NCI-H69 (cell line): ENCODE results near the gene ELMO3.

Source experiments
- DNase-seq: peaks from one replicate; lab custom pipeline; 2025; lab: John Stamatoyannopoulos, UW

Gene ELMO3

DNA sequence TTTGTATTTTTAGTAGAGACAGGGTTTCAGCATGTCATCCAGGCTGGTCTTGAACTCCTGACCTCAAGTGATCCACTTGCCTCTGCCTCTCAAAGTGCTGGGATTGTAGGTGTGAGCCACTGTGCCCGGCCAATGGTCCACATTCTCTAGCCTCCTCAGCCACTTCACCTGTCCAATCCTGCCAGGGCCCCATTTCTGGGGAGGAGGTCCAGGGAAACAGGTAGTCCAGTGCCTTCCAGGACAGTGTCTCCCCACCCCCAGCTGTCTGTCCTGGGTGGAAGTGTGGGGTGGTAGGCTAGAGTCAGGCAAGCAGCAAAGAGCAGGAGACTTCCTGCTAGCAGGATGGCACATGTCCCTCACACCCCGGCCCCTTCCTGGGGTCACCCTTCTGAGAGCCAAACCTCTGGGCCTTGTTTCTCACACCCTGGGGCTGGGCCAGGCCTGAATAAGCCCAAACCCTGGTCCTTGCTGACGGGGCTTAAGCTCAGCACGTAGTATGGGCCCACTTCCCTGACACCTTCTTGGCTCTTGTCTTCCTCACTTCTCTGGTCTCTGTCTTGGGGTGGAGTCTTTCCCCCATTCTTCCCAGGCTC is 43.3 kb downstream of the ELMO3 start:
- no peak for DNase-seq

DNA sequence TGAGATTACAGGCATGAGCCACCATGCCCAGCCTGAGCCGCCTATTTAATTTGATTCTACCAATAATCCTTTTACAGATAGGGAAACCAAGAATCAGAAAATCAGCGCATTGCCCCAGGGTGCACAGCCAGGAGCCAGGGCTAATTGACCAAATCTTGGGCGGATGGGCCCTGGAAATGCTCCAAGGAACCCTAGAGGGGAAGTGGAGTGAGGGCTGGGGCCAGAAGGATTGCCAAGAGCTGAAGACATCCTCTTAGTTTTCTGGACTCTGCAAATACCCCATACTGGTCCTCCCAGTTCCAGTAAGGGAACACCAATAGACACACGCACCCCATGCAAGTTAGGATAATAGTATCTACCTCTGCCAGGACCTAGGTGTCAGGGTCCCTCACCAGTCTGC is 44.5 kb downstream of the ELMO3 start:
- no peak for DNase-seq

DNA sequence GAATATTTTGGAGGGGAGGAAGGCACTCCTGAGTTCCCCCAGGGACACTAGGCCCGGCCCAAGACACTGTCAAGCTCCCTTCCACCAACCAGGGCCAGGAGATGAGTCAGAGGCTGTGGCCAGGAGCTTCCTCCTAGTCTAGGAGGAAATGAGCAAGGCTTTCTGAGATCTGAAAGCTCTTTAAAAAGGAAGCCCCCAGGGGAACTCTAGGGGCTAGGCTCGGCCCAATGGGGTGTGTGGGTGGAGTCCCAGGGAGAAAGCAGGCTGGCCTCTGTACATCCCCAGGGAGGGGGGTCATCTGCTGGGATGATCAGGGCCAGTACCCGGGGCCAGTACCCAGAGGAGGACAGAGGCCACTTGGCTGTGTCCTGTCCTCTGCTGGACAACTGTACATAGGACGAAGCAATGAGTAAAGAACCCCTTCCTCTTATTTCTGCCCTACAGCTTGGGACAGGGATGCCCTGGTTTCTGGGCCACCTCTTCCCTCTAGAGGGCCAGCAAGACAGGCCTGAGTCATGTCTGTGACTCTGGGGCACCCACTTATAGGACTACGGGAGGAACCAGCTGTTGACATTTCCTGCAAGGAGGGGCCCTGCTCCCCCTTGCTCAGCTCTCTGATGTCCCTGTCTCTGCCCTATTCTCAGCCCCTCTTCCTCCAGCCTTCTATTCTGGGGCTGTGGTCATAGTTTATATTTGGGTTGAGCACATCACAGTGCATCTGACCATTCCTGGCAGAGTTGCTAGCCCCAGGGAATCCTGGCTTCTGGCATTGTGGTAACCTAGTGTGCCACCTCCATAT is 45.7 kb downstream of the ELMO3 start:
- peak; percentile 22 for DNase-seq

DNA sequence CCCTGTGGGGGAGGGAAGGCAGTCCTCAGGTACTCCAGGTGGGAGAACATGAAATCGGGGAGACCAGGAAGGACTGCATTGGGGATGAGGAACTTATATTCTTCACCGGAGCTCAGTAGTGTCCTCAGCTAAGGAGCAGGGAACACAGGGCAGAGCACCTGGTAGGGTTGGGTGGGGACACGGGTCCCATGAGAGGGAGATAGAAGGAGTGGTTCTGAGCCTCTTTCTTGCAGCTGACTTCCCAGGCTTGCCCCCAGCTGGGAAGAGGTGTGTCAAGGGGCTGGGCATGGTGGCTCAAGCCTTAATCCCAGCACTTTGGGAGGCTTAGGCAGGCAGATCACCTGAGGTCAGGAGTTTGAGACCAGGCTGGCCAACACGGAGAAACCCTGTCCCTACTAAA is 46.3 kb downstream of the ELMO3 start:
- DNase-seq: no peak

DNA sequence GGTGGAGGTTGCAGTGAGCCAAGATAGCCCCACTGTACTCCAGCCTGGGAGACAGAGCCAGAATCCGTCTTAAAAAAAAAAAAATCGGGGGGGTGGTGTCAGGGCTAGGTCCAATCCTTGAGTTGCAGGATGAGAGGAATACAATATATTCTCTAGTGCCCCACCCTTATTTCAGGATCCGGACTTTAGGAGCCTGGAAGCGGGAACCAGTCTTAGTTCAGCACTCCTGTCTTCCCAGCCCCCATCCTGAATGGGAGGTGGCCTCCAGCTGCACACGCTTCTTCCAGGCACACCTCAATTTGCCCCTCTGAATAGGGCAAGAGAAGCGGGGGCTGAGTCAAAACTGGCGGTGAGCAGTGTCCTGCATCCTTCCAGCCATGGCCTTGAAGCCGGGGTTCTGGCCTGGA is 46.7 kb downstream of the ELMO3 start:
- DNase-seq: no peak

DNA sequence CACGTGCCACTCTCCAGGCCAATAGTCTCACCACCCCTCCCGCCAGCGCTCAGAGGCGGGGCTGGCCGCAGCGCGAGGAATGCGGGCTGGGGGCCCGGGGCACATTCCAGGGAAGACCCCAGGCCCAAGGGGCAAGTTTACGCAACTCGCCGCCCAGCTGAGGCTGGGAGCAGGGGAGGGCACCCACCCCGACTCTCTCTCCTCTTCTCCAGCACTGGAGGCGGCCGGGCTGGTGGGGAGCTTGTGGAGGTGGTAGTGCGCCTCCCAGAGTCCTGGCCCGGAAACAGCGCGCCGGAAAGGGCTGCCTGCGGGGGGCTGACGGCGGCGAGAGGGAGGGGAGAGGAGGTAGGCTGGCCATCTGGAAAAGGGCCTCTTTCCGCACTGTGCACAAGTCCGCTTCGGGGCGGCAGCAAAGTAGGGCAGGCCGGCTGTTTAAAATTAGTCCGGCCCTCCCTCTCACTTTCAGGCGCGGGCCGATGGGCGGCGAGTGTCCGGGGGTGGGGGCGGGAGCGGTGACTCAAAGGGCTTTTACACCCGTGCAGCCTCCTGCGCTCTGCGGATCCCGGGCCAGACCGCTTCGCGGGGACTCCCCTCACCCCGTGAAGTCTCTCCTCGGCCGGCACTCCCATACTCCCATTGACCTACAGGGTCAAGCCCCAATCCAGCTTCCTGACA is 47.3 kb downstream of the ELMO3 start:
- DNase-seq: peak; percentile 80

DNA sequence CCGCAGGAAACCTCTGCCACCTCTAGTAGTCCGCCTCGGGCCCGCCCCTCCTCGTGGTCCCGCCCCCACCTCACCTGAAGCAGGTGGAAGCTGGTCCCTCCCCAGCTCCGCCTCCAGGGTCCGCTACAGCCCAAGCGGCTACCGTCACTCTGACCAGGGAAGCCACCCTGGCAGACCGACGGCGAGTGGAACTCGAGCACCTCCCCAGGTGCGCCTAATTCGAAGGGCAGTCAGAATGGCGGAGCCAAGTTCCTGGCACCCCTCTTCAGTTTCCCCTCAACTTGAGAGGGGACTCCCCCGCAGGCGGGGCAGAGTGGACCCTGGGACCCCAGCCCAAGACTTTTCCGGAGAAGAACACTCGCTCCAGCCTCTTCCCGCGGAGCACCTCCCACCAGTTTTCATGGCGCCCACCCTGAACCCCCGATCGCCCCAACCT is 47.8 kb downstream of the ELMO3 start:
- peak; percentile 85 for DNase-seq

DNA sequence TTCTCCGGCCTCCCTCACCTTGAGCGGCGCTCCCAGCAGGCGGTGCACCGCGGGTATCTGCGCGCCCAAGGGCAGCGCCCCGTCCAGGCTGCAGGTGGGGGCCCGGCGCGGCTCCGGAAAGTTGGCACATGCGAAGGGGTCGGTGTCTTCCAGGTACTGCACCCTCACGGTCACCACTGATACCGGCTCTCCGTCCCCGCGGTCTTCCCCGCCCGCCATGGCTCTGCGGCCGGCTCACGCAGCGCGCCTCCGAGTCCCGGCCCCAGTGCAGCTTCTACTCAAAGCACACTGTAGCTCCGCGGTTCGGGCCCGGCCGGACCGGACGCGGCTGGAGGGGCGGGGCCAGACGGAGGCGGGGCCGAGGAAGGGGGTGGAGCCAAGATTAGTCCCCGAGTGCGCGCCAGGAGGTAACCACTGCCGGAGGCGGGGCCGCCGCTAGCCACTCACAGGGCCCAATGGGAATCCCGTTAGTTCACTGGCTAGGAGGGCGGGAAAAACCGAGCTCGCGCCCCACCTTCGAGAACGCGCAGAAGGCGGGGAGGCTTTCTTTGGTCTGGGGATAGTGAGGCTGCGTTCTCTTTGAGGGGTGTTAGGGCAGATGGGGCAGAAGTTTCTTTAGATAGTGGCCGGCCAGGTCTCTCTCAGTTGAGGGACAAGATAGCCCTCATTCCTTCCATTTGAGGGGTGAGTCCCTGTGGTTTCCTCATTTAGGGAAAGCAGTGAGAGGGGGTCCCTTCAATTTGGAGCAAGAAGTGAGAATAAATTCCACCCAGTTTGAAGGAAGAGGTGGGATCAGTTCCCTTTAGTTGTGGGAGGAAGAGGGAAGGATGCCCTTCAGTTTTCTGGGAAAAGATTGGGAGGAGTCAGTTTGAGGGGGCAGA is 48.5 kb downstream of the ELMO3 start, which contains the start of gene FHOD1:
Gene FHOD1, minus strand, starts transcription at position 290 of the 881 bp plus-strand sequence. Its CDS starts 71 bp downstream, at position 219.
- DNase-seq: peak; percentile 94

DNA sequence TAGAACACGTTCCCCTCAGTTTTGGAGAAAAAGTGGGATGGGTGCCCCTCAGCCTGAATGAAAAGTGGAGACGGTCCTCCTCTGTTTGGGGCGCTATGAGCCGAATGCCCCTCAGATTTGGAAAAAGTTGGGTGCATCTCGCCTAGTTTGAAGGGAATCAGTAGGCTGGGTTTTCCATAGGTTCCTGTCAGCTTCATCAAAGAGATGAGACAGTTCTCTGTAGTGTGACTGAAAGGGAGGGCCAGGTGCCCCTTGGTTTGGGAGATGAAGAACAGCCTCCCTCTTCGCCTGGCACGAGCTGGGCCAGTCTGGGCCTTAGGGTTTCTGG is 49.1 kb downstream of the ELMO3 start:
- no peak for DNase-seq

DNA sequence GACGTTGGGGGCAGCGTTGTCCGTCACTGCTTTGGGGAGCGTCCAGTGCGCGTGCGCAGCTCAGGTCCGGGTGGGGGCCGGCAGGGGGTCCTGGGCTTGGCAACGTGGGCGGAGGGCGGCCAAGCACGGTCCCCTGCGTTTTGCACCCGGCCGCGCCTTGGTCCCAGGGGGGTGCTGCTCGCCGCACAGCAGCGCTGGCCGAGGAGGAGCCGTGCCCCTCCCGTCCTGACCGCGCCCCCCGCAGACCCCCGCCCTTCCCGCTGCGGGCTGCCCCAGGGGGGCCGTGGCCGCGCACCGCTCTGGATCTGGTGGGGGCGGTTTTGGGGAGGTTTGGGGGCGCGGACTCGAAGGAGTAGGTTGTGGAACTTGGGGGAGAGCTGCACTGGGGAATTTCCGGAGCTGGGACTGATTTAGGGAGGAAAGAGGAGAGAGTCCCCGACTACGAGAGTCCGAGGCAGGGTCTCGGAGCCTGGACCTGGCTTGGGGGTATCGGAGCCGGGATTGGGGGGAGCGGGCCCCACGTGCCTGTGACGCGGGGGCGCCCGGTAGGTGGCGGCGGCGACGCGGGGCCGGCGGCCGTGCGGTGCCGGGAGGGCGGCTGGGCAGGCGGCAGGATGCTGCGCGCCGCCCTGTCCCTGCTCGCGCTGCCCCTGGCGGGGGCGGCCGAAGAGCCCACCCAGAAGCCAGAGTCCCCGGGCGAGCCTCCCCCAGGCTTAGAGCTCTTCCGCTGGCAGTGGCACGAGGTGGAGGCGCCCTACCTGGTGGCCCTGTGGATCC is 49.7 kb downstream of the ELMO3 start, which contains the start of gene SLC9A5:
Gene SLC9A5, plus strand, starts transcription at position 579 of the 777 bp plus-strand sequence. Its CDS starts 36 bp downstream, at position 615.
- DNase-seq: peak; percentile 57

DNA sequence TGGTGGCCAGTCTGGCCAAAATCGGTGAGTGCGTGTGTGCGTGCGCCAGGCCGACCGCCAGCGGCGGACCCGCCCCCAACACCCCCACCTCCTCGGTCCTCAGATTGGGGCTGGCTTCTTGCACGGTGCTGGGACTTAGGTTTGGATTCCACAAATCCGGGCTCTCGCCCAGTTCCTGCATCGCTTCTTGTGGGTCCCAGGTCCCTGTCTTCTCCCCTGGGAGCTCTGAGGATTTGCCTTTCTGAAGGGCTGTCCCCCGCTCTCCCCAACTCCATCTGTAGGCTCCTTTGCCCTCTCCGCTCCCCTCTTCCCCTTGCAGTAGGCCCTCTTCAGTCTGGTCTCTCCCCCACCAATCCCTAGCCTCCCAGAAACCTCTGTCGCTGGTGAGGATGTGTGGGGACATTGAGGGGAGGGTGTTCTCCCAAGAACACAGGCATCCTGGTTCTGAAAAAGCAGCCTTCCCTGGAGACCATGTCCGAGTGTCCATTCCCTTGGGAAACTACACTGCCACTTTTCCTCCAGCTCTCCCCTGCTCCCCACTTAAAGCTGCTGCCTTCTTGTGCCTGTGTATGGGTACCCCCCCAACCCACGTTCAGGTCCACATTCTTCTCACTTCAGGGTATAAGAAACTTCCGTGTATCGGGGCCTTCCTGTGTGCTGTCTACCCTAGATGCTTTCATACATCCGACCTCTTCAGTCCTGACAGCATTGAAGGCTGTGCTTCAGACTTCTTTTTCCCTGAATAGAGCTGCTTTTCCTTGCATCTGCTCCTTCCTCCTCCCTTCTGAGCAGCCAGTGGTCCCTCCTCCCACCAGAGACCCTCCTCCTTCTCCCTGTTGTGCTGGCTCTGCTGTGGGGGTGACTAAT is 50.5 kb downstream of the ELMO3 start:
- DNase-seq: peak; percentile 10

DNA sequence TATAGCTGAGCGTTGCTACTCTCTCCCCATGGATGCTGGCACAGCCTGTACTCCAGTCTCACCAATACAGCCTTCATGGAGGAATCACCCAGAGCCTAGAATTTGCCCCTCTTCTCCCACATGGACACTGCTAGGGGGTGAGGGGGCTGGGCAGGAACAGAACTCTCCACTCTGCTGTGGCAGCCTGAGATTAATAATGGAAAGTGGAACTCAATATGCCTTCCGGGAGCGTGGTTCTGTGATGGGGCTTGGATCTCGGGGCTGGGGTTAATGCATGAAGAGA is 51.1 kb downstream of the ELMO3 start:
- DNase-seq: no peak

DNA sequence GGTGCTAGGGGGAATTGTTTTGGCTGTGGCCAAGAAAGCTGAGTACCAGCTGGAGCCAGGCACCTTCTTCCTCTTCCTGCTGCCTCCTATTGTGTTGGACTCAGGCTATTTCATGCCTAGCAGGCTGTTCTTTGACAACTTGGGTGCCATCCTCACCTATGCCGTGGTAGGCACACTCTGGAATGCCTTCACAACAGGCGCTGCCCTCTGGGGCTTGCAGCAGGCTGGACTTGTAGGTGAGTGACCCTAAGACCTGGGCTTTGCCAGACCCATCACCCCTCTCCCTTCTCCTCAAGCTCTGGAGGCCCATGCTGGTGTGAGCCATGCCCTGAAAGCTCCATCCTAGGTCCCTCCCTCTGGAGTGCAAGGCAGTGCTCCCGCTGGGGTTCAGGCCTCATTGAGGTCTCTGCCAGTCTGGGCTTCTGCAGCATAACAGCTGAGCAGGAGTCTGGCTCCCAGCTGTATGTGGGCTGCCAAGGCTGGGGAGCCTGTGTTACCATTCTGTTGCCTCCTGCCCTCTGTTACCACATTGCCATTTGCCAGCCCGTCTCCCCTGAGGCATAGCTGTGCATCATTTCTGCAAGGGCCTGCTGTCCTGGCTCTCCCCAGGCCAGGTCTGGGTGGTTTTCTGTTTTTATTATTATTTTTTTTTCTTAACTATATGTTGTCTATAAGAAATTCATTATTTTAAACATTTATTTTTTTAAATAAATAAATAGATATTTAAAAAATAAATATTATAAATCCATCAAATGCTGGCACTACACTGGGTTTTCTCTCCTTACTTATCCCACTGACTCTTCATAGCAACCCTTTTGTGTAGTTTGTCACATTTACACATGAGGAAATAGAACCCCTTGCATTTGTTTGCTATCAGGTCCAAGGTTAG is 53.9 kb downstream of the ELMO3 start:
- no peak for DNase-seq
